H9 (cell line): Measurements from ENCODE around the gene MAP1B. TPM values are rescaled to one million over a fixed set of nuclear protein-coding genes. Genes with fewer than 3 reads are reported as not detected.

Experiments
- DNase-seq: peaks from one replicate; pipeline ENCODE4 v3.0.0-alpha.2; 2017
- H2AFZ ChIP-seq: one replicate; pipeline ENCODE4 v1.6.1; 2013; ENCODE audit warnings: mild to moderate bottlenecking, low read length, control low read depth, moderate library complexity
- H2AK5ac ChIP-seq: 2 replicates; pipeline ENCODE4 v1.6.1; 2013; ENCODE audit warnings: low read length, control low read depth, mixed read lengths; ENCODE audit not compliant: insufficient read length
- H2BK120ac ChIP-seq: one replicate; pipeline ENCODE4 v1.6.1; 2013; ENCODE audit warnings: low read depth, mild to moderate bottlenecking, low read length, control low read depth, inconsistent platforms; ENCODE audit not compliant: poor library complexity, severe bottlenecking
- H2BK12ac ChIP-seq: 2 replicates; pipeline ENCODE4 v1.6.1; 2013; ENCODE audit warnings: low read length, control low read depth, mixed read lengths, low read depth; ENCODE audit not compliant: insufficient read length
- H2BK15ac ChIP-seq: 2 replicates; pipeline ENCODE4 v1.6.1; 2013; ENCODE audit warnings: low read depth, low read length, control low read depth
- H2BK20ac ChIP-seq: one replicate; pipeline ENCODE4 v1.6.1; 2013; ENCODE audit warnings: low read depth, mild to moderate bottlenecking, low read length, control low read depth, inconsistent platforms; ENCODE audit not compliant: poor library complexity, severe bottlenecking
- H2BK5ac ChIP-seq: 2 replicates; pipeline ENCODE4 v1.6.1; 2013; ENCODE audit warnings: low read length, control low read depth, mixed read lengths; ENCODE audit not compliant: insufficient read length
- H3K14ac ChIP-seq: 2 replicates; pipeline ENCODE4 v1.6.1; 2013; ENCODE audit warnings: low read length, control low read depth; ENCODE audit not compliant: insufficient read depth
- H3K18ac ChIP-seq: 2 replicates; pipeline ENCODE4 v1.6.1; 2013; ENCODE audit warnings: low read depth, mild to moderate bottlenecking, mixed read lengths, low read length, control low read depth; ENCODE audit not compliant: insufficient read length
- H3K23ac ChIP-seq: 2 replicates; pipeline ENCODE4 v1.6.1; 2013; ENCODE audit warnings: low read length, control low read depth, mixed read lengths, low read depth; ENCODE audit not compliant: insufficient read length
- H3K23me2 ChIP-seq: 2 replicates; pipeline ENCODE4 v1.6.1; 2013; ENCODE audit warnings: low read depth, mild to moderate bottlenecking, mixed read lengths, low read length, control low read depth; ENCODE audit not compliant: insufficient read length, poor library complexity, severe bottlenecking
- H3K27ac ChIP-seq: 2 replicates; pipeline ENCODE4 v1.5.1; 2013; ENCODE audit warnings: low read length, control low read depth, mixed read lengths, low read depth; ENCODE audit not compliant: insufficient read length
- H3K27me3 ChIP-seq: 2 replicates; pipeline ENCODE4 v1.6.1; 2013; ENCODE audit warnings: low read length, control low read depth, inconsistent platforms; ENCODE audit not compliant: insufficient read depth
- H3K4ac ChIP-seq: 2 replicates; pipeline ENCODE4 v1.6.1; 2013; ENCODE audit warnings: low read depth, mild to moderate bottlenecking, control low read depth, inconsistent platforms, low read length, moderate library complexity
- H3K4me1 ChIP-seq: 2 replicates; pipeline ENCODE4 v1.6.1; 2013; ENCODE audit warnings: low read length, control low read depth, inconsistent platforms; ENCODE audit not compliant: insufficient read depth
- H3K4me2 ChIP-seq: 2 replicates; pipeline ENCODE4 v1.6.1; 2013; ENCODE audit warnings: low read length, control low read depth, mixed read lengths; ENCODE audit not compliant: insufficient read length, insufficient read depth
- H3K56ac ChIP-seq: 2 replicates; pipeline ENCODE4 v1.6.1; 2013; ENCODE audit warnings: low read depth, mild to moderate bottlenecking, mixed read lengths, low read length, control low read depth; ENCODE audit not compliant: insufficient read length
- H3K79me1 ChIP-seq: 2 replicates; pipeline ENCODE4 v1.6.1; 2013; ENCODE audit warnings: low read depth, mild to moderate bottlenecking, moderate library complexity, low read length, control low read depth, inconsistent platforms; ENCODE audit not compliant: insufficient read depth, poor library complexity, severe bottlenecking
- H3K79me2 ChIP-seq: 2 replicates; pipeline ENCODE4 v1.6.1; 2013; ENCODE audit warnings: low read length, control low read depth, inconsistent platforms; ENCODE audit not compliant: insufficient read depth
- H3K9ac ChIP-seq: 2 replicates; pipeline ENCODE4 v1.6.1; 2013; ENCODE audit warnings: low read length, control low read depth, mixed read lengths; ENCODE audit not compliant: insufficient read length; ENCODE audit errors: extremely low read depth
- H3K9me3 ChIP-seq: one replicate; pipeline ENCODE4 v1.6.1; 2013; ENCODE audit warnings: low read depth, low read length, inconsistent platforms; ENCODE audit not compliant: control insufficient read depth
- H3T11ph ChIP-seq: one replicate; pipeline ENCODE4 v1.6.1; 2013; ENCODE audit warnings: mild to moderate bottlenecking, low read length, control low read depth, inconsistent platforms
- H4K20me1 ChIP-seq: one replicate; pipeline ENCODE4 v1.6.1; 2013; ENCODE audit not compliant: control insufficient read depth, insufficient read length, insufficient read depth
- H4K5ac ChIP-seq: 2 replicates; pipeline ENCODE4 v1.6.1; 2013; ENCODE audit warnings: low read depth, mild to moderate bottlenecking, mixed read lengths, low read length, control low read depth; ENCODE audit not compliant: insufficient read length
- H4K8ac ChIP-seq: replicated peaks from 2 replicates; pipeline ENCODE4 v1.6.1; 2013; ENCODE audit warnings: low read length, control low read depth, mixed read lengths, low read depth; ENCODE audit not compliant: insufficient read length
- H4K91ac ChIP-seq: 2 replicates; pipeline ENCODE4 v1.6.1; 2013; ENCODE audit warnings: low read depth, mild to moderate bottlenecking, moderate library complexity, mixed read lengths, low read length, control low read depth; ENCODE audit not compliant: insufficient read length
- H3K27ac Mint-ChIP-seq, 3 experiments: 2 replicates in 2 of 3; 3 replicates in 1 of 3; pipeline ENCODE4 v1.8.0; 2020 to 2021; ENCODE audit warnings: mixed read lengths in 3 of 3, mild to moderate bottlenecking in 1 of 3, moderate library complexity in 1 of 3
- H3K27me3 Mint-ChIP-seq: 2 replicates; pipeline ENCODE4 v1.8.0; 2021; ENCODE audit warnings: low read depth, mild to moderate bottlenecking, moderate library complexity, mixed read lengths
- H3K36me3 Mint-ChIP-seq, 3 experiments: 2 replicates in 2 of 3; 3 replicates in 1 of 3; pipeline ENCODE4 v1.8.0; 2020 to 2021; ENCODE audit warnings: low read depth in 3 of 3, mixed read lengths in 3 of 3; ENCODE audit not compliant: insufficient read depth in 1 of 3
- H3K4me1 Mint-ChIP-seq, 2 experiments: 2 replicates each; pipeline ENCODE4 v1.8.0; 2020; ENCODE audit warnings: mixed read lengths in 2 of 2
- H3K4me3 Mint-ChIP-seq, 2 experiments: 2 replicates in 1 of 2; 3 replicates in 1 of 2; pipeline ENCODE4 v1.8.0; 2020 to 2021; ENCODE audit warnings: mild to moderate bottlenecking in 2 of 2, mixed read lengths in 2 of 2, moderate library complexity in 1 of 2
- H3K9me3 Mint-ChIP-seq, 2 experiments: 2 replicates in 1 of 2; 3 replicates in 1 of 2; pipeline ENCODE4 v1.8.0; 2020; ENCODE audit warnings: mild to moderate bottlenecking in 2 of 2, mixed read lengths in 2 of 2, moderate library complexity in 1 of 2
- CTCF ChIP-seq: fragments of 200-600 bp; sonication (generic); conservative IDR thresholded peaks from 3 replicates; pipeline ENCODE4 v1.8.0; 2021; ENCODE audit warnings: antibody characterized with exemption, mild to moderate bottlenecking
- WGBS: extraction: QIAGEN DNeasy Blood & Tissue Kit; methylation state at CpG from one replicate; pipeline ENCODE4 v1.1.7; 2013; ENCODE audit warnings: missing lambda C conversion rate, low lambda C conversion rate, mixed read lengths; ENCODE audit not compliant: insufficient read length; ENCODE audit errors: extremely low coverage; 5-methylcytosine and 5-hydroxymethylcytosine counted together
- total RNA-seq: library from RNA; stranded (reverse); gene quantifications from 2 replicates; pipeline ENCODE4 v1.2.1, GENCODE V29; 2021

The MAP1B gene
- total RNA-seq, 1 experiment from 2014 or later, result 67.5 TPM

- no peak overlapping the region for H3K4me3 Mint-ChIP-seq
- no peak overlapping the region for H3K4me2 ChIP-seq
- H3K4ac ChIP-seq, result no peak overlapping the region
- no peaks in the 10 kb centered on the region for H3K23me2 ChIP-seq
- no peak overlapping the region for H3K9ac ChIP-seq
- no peak overlapping the region for H3K18ac ChIP-seq
- no peak overlapping the region for H4K91ac ChIP-seq
- H2BK15ac ChIP-seq, result no peak overlapping the region
- peaks cover 32 to 42% of the 10 kb centered on the region in 2 experiments for H3K4me1 Mint-ChIP-seq
- H2AK5ac ChIP-seq, result no peak overlapping the region
- no peak overlapping the region for H2BK20ac ChIP-seq
- H4K5ac ChIP-seq, result no peak overlapping the region
- WGBS, result no CpG with 5 or more reads among the region's 1 CpG
- H2BK5ac ChIP-seq, result no peak overlapping the region
- no peaks in the 10 kb centered on the region for H3K36me3 Mint-ChIP-seq
- no peaks in the 10 kb centered on the region for H3K9me3 Mint-ChIP-seq
- H3T11ph ChIP-seq, result no peak overlapping the region
- H2BK12ac ChIP-seq, result no peak overlapping the region
- no peak for DNase-seq
- peaks cover 15% of the 10 kb centered on the region; the same call in 1 of the 2 replicates for H3K4me1 ChIP-seq
- H3K14ac ChIP-seq, result no peak overlapping the region
- H4K20me1 ChIP-seq, result no peaks in the 10 kb centered on the region
- TF ChIP-seq CTCF, result no peak
- no peak overlapping the region for H2BK120ac ChIP-seq
- H3K27ac Mint-ChIP-seq, result no peak overlapping the region
- H3K79me2 ChIP-seq, result no peaks in the 10 kb centered on the region
- no peaks in the 10 kb centered on the region for H3K27me3 Mint-ChIP-seq
- no peaks in the 10 kb centered on the region for H3K9me3 ChIP-seq
- no peak overlapping the region for H3K23ac ChIP-seq
- H3K56ac ChIP-seq, result no peak overlapping the region
- no peak overlapping the region for H4K8ac ChIP-seq
- H2AFZ ChIP-seq, result no peak overlapping the region
- H3K27ac ChIP-seq, result no peak overlapping the region
- H3K79me1 ChIP-seq, result no peaks in the 10 kb centered on the region
- H3K27me3 ChIP-seq, result no peaks in the 10 kb centered on the region
These were observed 35.4 kb upstream of the MAP1B start for GRCh38 chr5:72071906-72072305.
